Sigmoid colon (tissue), 3 donors: ENCODE data around the gene SCO2.
"Not testable (repeated sequence)": the region's sequence is repeated elsewhere in the genome, so short reads cannot be mapped to it uniquely, and the experiment has no call there.

Experiments used
- POLR2A ChIP-seq, 2 donors: fragments of 450-650 bp; IDR thresholded peaks; one replicate each; pipeline ENCODE4 v1.6.1; 2016; ENCODE audit warnings: antibody characterized with exemption in 2 of 2, mild to moderate bottlenecking in 2 of 2, moderate library complexity in 2 of 2
- TF ChIP-seq, protein P1 (sequence below), 4 experiments: fragments of 450-650 bp in 3 of 4; fragments of 200-600 bp in 1 of 4; IDR thresholded peaks; one replicate each; pipeline ENCODE4 v1.5.1; 2016 to 2019; ENCODE audit warnings: antibody characterized with exemption in 4 of 4, mild to moderate bottlenecking in 3 of 4, moderate library complexity in 2 of 4

GRCh38 chr22:50541667-50542026 is 16.2 kb upstream of the SCO2 start:
- TF ChIP-seq, protein P1, sequence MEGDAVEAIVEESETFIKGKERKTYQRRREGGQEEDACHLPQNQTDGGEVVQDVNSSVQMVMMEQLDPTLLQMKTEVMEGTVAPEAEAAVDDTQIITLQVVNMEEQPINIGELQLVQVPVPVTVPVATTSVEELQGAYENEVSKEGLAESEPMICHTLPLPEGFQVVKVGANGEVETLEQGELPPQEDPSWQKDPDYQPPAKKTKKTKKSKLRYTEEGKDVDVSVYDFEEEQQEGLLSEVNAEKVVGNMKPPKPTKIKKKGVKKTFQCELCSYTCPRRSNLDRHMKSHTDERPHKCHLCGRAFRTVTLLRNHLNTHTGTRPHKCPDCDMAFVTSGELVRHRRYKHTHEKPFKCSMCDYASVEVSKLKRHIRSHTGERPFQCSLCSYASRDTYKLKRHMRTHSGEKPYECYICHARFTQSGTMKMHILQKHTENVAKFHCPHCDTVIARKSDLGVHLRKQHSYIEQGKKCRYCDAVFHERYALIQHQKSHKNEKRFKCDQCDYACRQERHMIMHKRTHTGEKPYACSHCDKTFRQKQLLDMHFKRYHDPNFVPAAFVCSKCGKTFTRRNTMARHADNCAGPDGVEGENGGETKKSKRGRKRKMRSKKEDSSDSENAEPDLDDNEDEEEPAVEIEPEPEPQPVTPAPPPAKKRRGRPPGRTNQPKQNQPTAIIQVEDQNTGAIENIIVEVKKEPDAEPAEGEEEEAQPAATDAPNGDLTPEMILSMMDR (IDR thresholded peaks at IDR 0.05) = not testable (repeated sequence)
- not testable (repeated sequence) for TF ChIP-seq POLR2A (IDR thresholded peaks at IDR 0.05)
